Measurements from ENCODE around the gene HOXA7. TPM values are rescaled to one million over a fixed set of nuclear protein-coding genes. Genes with fewer than 3 reads are reported as not detected.

Gene HOXA7
- total RNA-seq, 2 donors from 2014 or later = not detected

DNA sequence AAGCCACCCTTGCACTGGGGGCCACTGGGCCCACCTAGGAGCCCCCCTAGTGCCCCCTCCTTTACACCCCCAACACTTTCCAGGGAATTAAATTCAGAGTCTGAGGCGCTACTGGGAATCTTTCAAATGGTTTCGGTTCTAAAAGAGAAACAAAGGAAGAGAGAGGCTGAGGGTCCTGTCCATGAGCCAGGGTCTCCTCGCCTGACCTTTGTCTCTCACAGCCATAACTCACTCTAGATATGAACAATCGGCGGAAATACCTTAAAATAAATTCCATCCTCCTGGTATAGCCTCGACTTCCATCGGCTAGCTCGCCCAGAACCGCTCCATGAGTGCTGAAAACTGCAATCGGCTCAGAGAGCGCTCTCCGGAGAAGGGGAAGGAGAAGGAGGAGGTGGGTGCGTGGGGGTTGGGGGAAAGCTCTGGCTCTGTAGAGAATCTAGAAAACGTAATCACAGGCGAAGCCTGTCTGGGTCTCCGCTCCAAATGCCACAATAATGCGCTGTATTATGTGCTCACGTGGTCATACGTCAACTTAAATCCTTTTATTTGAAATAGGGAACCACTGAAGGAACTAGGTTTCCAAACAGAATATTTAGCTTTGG lies 38.5 kb downstream of the HOXA7 start:
- Mint-ChIP-seq H3K4me1 (no peaks in the 10 kb centered on the region), H3K4me3 (no peak overlapping the region), H3K27me3 (peaks cover 3% of the 10 kb centered on the region), H3K9me3 (no peaks in the 10 kb centered on the region), H3K27ac (no peak overlapping the region), H3K36me3 (ENCODE audit: low read depth) (no peaks in the 10 kb centered on the region)
- no peak for ATAC-seq (replicated peaks)

- Mint-ChIP-seq H3K27ac (no peak overlapping the region), H3K4me1 (no peaks in the 10 kb centered on the region), H3K4me3 (no peak overlapping the region), H3K9me3 (no peaks in the 10 kb centered on the region), H3K36me3 (ENCODE audit: low read depth) (no peaks in the 10 kb centered on the region), H3K27me3 (peaks cover 3% of the 10 kb centered on the region)
- no peak for ATAC-seq (replicated peaks)
Measured at GRCh38 chr7:27116962-27117886, 39.3 kb downstream of the HOXA7 start.

DNA sequence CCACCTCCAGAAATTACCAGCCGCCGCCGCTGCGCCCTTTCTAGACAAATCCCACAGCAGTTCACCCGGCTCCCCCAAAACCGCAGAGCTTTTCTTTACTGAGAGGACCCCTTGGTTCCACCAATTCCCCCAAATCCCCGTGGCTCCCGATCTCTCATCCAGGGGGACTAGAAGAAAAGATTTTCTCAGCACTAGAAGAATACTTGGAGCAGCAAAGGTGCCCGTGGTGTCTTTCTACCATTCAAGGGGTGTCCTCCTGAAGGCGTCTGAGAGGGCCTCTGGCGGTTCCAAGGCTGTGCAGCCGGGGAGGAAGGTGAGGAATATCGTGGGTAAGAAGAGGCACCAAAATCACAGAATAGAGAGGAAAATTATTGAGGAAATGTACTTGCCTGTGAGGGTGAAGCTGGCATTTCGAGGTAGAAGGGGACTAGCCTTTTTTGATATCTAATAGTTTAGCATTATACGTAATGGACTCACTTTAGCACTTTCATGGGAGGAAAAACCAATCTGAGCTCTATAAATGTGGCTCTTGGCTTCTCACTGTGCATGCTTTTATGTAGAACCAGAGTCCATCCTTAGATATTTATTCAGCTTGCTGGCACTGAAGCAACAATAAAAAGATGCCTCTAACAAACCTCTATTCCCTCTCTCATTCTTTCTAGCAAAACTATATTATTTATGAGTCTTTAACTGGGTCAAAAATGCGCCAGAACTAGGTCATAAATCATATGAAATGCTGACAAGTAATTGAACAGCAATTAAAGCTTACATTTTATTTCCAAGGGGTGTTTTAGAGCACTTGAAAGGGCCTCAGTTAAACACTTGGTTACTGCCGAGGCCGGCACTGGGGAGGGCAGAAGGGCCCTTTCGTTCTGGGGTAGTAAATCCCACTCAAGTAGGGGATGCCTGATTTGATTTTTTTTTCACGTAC lies 40.2 kb downstream of the HOXA7 start:
- Mint-ChIP-seq H3K27ac (no peak overlapping the region), H3K4me1 (no peaks in the 10 kb centered on the region), H3K36me3 (ENCODE audit: low read depth) (no peaks in the 10 kb centered on the region), H3K4me3 (no peak overlapping the region), H3K27me3 (peaks cover 7% of the 10 kb centered on the region), H3K9me3 (no peaks in the 10 kb centered on the region)
- no peak for ATAC-seq (replicated peaks)

DNA sequence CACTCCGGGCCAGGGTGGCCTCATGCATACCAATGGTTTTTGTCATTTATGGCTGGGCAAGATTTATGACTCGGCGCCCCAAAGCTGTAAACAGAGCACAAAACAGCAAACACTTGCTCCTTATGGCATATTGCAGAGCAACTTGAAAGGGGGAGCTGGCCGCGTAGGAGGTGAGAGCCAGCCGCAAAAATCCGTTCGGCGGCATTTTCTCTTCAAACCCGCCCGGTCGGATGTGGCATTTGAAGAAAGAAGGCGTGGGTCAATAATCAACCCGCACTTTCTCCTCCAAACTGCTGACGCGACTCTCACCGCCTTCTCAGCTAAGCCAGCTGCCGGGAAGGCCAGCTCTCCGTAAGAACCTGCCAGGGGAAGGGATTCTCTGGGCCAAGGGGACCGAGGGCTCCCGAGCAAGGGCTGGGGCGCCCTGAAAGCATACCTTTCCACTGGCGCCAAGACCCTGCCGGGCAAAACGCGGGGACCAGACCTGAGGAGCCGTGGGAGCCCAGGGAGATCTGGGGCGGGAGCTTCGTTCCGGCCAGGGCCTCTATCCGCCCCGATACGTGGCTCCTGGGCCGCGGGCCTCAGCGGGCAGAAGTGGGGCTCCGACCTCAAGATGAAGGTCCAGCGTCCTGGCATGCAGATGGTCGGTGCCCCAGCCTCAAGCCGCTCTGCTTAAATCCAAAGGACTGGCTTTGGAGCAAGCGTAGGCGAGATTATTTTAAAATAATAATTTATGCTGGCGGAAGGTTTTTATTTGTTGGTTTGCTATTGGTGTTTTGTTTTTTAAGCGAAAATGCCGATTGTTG lies 41.1 kb downstream of the HOXA7 start:
- Mint-ChIP-seq H3K4me3 (no peak overlapping the region), H3K4me1 (no peaks in the 10 kb centered on the region), H3K9me3 (no peaks in the 10 kb centered on the region), H3K27ac (no peak overlapping the region), H3K36me3 (ENCODE audit: low read depth) (no peaks in the 10 kb centered on the region), H3K27me3 (peaks cover 7% of the 10 kb centered on the region)
- no peak for ATAC-seq (replicated peaks)

GRCh38 chr7:27114881-27115220 lies 41.6 kb downstream of the HOXA7 start:
- Mint-ChIP-seq H3K27me3 (peaks cover 7% of the 10 kb centered on the region), H3K4me3 (no peak overlapping the region), H3K9me3 (no peaks in the 10 kb centered on the region), H3K36me3 (ENCODE audit: low read depth) (no peaks in the 10 kb centered on the region), H3K4me1 (no peaks in the 10 kb centered on the region), H3K27ac (no peak overlapping the region)
- ATAC-seq (replicated peaks) = no peak

GRCh38 chr7:27113991-27114769 lies 42.3 kb downstream of the HOXA7 start:
- Mint-ChIP-seq H3K36me3 (ENCODE audit: low read depth) (no peaks in the 10 kb centered on the region), H3K27me3 (peaks cover 7% of the 10 kb centered on the region), H3K27ac (no peak overlapping the region), H3K4me3 (no peak overlapping the region), H3K4me1 (no peaks in the 10 kb centered on the region), H3K9me3 (no peaks in the 10 kb centered on the region)
- ATAC-seq (replicated peaks) = no peak

DNA sequence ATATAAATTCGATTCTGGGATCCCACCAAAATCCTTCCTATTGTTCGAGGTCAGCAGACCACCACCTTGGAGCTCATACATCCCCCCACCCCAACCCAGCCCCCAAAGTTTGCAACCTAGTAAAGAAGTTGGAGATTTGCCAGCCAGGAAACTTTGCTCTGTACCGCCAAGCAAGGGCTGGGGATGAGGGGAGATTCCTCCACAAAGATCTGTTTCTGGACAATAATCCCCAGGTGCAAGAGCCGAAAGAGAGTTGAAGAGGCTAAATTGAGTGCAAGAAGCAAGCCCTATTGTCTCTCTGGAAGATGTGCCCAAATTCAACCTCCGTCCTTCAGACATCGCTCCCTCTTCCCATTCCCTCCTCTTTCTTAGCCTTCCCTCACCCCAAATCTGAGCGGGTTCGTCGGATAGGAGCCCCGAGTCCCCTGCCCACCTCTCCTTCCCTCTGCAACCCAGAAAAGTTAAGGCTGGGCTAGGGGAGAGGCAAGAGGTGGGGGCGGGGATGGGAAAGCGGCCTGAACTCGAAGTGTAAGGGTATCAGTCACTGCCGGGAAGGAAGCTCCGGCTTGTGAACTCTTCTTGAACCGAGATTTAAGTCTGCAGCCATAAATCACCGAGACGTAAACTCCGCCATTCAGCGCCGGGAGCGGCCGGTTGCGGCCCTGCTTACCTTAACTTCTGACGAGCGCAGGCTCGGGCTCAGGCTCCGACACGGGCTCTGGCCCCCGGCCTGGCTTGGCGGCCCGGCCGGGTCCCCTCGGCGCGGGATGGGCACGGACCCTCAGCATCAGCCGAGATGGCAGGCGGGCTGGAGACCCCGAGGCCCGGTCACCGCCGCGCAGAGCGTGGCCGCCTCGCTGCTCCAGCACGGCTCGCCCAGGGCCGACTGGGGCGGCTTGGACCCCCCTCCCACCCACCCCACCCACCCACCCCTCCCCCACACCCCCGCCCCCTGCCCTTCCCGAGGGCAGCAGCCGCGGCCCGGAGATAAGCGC lies 43.2 kb downstream of the HOXA7 start:
- Mint-ChIP-seq H3K4me1 (no peaks in the 10 kb centered on the region), H3K27ac (no peak overlapping the region), H3K4me3 (no peak overlapping the region), H3K27me3 (peaks cover 7% of the 10 kb centered on the region), H3K36me3 (ENCODE audit: low read depth) (no peaks in the 10 kb centered on the region), H3K9me3 (no peaks in the 10 kb centered on the region)
- no peak for ATAC-seq (replicated peaks)

DNA sequence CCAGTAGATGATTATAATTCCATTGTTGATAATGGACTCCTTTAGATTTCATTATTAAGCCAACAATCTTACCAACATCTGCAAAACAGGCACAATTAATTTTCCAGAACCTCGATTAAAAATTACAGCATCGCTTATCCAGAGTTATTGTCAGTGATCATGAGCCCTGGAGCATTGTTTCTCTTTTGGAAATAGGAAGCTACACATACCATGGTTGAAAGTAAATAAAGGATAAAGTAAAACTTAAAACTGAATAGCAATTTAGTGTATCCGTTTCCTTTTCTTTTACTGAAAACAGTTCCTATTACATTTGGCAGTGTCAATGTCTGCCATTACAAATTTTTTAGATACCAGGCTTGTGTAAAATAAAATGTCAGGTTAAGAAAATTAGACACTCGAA lies 44.1 kb downstream of the HOXA7 start:
- Mint-ChIP-seq H3K36me3 (ENCODE audit: low read depth) (no peaks in the 10 kb centered on the region), H3K27ac (no peak overlapping the region), H3K4me3 (no peak overlapping the region), H3K27me3 (peaks cover 10% of the 10 kb centered on the region), H3K4me1 (peaks cover 3% of the 10 kb centered on the region), H3K9me3 (no peaks in the 10 kb centered on the region)
- ATAC-seq (replicated peaks) = no peak

GRCh38 chr7:27111751-27112277 lies 44.7 kb downstream of the HOXA7 start:
- Mint-ChIP-seq H3K9me3 (no peaks in the 10 kb centered on the region), H3K27me3 (peaks cover 10% of the 10 kb centered on the region), H3K4me3 (no peak overlapping the region), H3K27ac (no peak overlapping the region), H3K36me3 (ENCODE audit: low read depth) (no peaks in the 10 kb centered on the region), H3K4me1 (peaks cover 4% of the 10 kb centered on the region)
- no peak for ATAC-seq (replicated peaks)

DNA sequence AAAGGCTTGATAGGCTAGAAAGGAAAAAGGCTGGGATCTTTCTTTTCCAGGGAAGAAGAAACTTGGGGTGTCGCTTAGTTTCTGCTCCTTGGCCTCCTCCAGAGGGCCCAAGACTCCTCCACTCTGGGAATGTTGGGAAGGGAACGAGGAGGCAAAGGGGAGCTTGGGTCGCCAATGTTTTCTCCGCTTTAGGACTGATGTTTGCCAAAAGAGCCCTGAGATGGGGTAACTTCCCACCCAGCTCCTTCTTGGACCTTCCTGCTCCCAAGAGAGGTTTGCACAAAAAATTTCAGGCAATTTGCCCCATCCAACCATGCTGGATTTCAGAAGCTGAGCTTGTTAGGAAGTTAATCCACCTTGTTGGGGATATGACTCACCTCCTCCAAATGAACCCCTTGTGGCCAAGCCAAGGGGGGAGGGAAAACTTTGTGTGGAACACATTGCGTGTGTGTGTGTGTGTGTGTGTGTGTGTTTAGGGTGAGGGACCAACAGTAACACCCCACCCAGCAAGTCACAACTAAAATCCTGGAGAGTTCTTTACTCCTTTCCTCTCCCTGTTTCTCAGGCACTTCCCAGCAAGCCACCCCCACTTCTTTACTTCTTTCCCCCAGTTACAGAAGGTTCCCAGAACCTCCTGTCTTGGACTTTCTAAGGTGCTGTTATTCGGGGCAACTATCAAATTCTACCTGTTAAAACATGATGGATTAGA lies 45.3 kb downstream of the HOXA7 start:
- peaks cover 4% of the 10 kb centered on the region for H3K4me1 Mint-ChIP-seq
- H3K27ac Mint-ChIP-seq = no peak overlapping the region
- no peak for ATAC-seq (replicated peaks)
- H3K9me3 Mint-ChIP-seq = no peaks in the 10 kb centered on the region
- H3K36me3 Mint-ChIP-seq (ENCODE audit: low read depth) = no peaks in the 10 kb centered on the region
- no peak overlapping the region for H3K4me3 Mint-ChIP-seq
- peaks cover 10% of the 10 kb centered on the region for H3K27me3 Mint-ChIP-seq

GRCh38 chr7:27110186-27111031 lies 46.1 kb downstream of the HOXA7 start:
- Mint-ChIP-seq H3K9me3 (no peaks in the 10 kb centered on the region), H3K4me3 (no peak overlapping the region), H3K36me3 (ENCODE audit: low read depth) (no peaks in the 10 kb centered on the region), H3K27ac (no peak overlapping the region), H3K27me3 (peaks cover 11% of the 10 kb centered on the region), H3K4me1 (peaks cover 4% of the 10 kb centered on the region)
- no peak for ATAC-seq (replicated peaks)

Data from activated T-helper 17 cell treated with anti-CD3 and anti-CD28 coated beads, Interleukin-2, amount 50 U/mL, for 72 hours (primary cell).